Gastrocnemius medialis (tissue), 4 donors: ENCODE measurements around the gene PGAP2. TPM values are rescaled to one million over a fixed set of nuclear protein-coding genes. Genes with fewer than 3 reads are reported as not detected.
A peak's percentile ranks its signal among the peaks of the same experiment; 100 is the strongest.

Experiments
- ATAC-seq, 2 donors: fragments of 150-250 bp; one replicate each; pipeline ENCODE4 v1.9.1; 2016
- DNase-seq, 2 donors: peaks; one replicate each; pipeline ENCODE4 v3.0.0-alpha.2; 2019
- H3K27ac ChIP-seq, 4 donors: fragments of 200-600 bp; sonication (generic); 1 replicate in 1 of 4; 2 replicates in 3 of 4; pipeline ENCODE4 v1.5.1; 2016 to 2018; ENCODE audit warnings: mild to moderate bottlenecking in 2 of 4, moderate library complexity in 1 of 4
- H3K27me3 ChIP-seq, 3 donors: fragments of 200-600 bp; sonication (generic) in 2 of 3; 1 replicate in 1 of 3; 2 replicates in 2 of 3; pipeline versions ENCODE4 v1.5.1 to v1.6.0; 2016 to 2019; ENCODE audit warnings: mild to moderate bottlenecking in 1 of 3, moderate library complexity in 1 of 3
- H3K36me3 ChIP-seq, 2 donors: fragments of 200-600 bp; sonication (generic) in 1 of 2; one replicate each; pipeline ENCODE4 v1.5.1; 2017 to 2018
- H3K4me1 ChIP-seq, 2 donors: fragments of 200-600 bp; sonication (generic) in 1 of 2; one replicate each; pipeline ENCODE4 v1.5.1; 2016 to 2017; ENCODE audit warnings: mild to moderate bottlenecking in 2 of 2
- H3K4me3 ChIP-seq, 4 donors: fragments of 200-600 bp; sonication (generic) in 3 of 4; 1 replicate in 1 of 4; 2 replicates in 3 of 4; pipeline ENCODE4 v1.5.1; 2016 to 2019; ENCODE audit warnings: mild to moderate bottlenecking in 2 of 4
- H3K9me3 ChIP-seq, 3 donors: fragments of 200-600 bp; sonication (generic) in 2 of 3; 1 replicate in 1 of 3; 2 replicates in 2 of 3; pipeline ENCODE4 v1.5.1; 2016 to 2019
- POLR2A ChIP-seq, 2 donors: fragments of 450-650 bp; IDR thresholded peaks; one replicate each; pipeline ENCODE4 v1.6.1; 2017; ENCODE audit warnings: antibody characterized with exemption in 2 of 2, mild to moderate bottlenecking in 2 of 2, moderate library complexity in 2 of 2
- in situ Hi-C, 4 donors: fragments of 200-750 bp; cut with MboI; loops; one replicate each; pipeline versions ENCODE4 v1.15.0 to v1.8.0; 2017; ENCODE audit warnings: low sequenced_read_pairs in 4 of 4
- intact Hi-C: fragments of 100-400 bp; cut with DNase I; formaldehyde crosslinking; loops from one replicate; pipeline ENCODE4 v1.15.1; 2023; ENCODE audit warnings: low total_unique reads
- total RNA-seq, 4 donors: library from RNA; depleted of rRNA; stranded (reverse); fragments of >200 nt; gene quantifications; one replicate each; pipeline versions ENCODE4 v1.1.0 to v1.2.3, GENCODE V29; 2016
- TF ChIP-seq, protein P1 (sequence below), 5 experiments: fragments of 450-650 bp in 3 of 5; fragments of 200-600 bp in 2 of 5; sonication (generic) in 2 of 5; IDR thresholded peaks in 4 of 5; conservative IDR thresholded peaks in 1 of 5; 1 replicate in 4 of 5; 2 replicates in 1 of 5; pipeline ENCODE4 v1.5.1; 2016 to 2019; ENCODE audit warnings: antibody characterized with exemption in 5 of 5, mild to moderate bottlenecking in 3 of 5, moderate library complexity in 3 of 5

PGAP2 gene
- total RNA-seq, 4 donors from 2014 or later: 4.6 to 8.0 (median 6.5) TPM

DNA sequence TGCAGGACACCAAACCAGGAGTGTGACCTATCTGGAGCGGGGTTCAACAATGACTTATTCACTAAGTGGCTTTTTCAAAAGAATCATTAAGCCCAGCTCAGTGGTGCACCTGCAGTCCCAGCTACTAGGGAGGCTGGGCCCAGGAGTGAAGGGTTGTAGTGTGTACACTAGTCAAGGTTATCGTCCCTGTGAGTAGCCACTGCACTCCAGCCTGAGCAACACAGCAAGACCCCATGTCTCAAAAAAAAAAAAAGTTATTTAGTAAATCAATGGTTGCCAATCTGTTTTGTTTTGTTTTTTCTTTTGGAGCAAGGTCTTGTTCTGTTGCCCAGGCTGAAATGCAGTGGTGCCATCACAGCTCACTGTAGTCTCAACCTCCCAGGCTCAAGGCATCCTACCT lies 24.5 kb downstream of the PGAP2 start:
- no peak for TF ChIP-seq POLR2A (IDR thresholded peaks at IDR 0.05)
- TF ChIP-seq, protein P1, sequence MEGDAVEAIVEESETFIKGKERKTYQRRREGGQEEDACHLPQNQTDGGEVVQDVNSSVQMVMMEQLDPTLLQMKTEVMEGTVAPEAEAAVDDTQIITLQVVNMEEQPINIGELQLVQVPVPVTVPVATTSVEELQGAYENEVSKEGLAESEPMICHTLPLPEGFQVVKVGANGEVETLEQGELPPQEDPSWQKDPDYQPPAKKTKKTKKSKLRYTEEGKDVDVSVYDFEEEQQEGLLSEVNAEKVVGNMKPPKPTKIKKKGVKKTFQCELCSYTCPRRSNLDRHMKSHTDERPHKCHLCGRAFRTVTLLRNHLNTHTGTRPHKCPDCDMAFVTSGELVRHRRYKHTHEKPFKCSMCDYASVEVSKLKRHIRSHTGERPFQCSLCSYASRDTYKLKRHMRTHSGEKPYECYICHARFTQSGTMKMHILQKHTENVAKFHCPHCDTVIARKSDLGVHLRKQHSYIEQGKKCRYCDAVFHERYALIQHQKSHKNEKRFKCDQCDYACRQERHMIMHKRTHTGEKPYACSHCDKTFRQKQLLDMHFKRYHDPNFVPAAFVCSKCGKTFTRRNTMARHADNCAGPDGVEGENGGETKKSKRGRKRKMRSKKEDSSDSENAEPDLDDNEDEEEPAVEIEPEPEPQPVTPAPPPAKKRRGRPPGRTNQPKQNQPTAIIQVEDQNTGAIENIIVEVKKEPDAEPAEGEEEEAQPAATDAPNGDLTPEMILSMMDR (IDR thresholded peaks at IDR 0.05 in 4 of 5, conservative IDR thresholded peaks at IDR 0.05 in 1 of 5): no peak
- ATAC-seq (no peak), DNase-seq (no peak)
- intact Hi-C loops (no loop called here), in situ Hi-C loops (loop anchor here in 3 of 4 donors (25.0 kb wide), 2 partner anchors 371 to 779 kb away; partner anchors contain the start of gene TRIM68 (in 1 of the 3))
- H3K4me3 ChIP-seq: no peak overlapping the region
- no peaks in the 10 kb centered on the region for H3K9me3 ChIP-seq
- H3K27me3 ChIP-seq: no peaks in the 10 kb centered on the region
- H3K27ac ChIP-seq: no peak overlapping the region
- peaks cover 0 to 10% of the 10 kb centered on the region in 2 donors for H3K36me3 ChIP-seq
- peaks cover 15 to 26% of the 10 kb centered on the region in 2 donors for H3K4me1 ChIP-seq

DNA sequence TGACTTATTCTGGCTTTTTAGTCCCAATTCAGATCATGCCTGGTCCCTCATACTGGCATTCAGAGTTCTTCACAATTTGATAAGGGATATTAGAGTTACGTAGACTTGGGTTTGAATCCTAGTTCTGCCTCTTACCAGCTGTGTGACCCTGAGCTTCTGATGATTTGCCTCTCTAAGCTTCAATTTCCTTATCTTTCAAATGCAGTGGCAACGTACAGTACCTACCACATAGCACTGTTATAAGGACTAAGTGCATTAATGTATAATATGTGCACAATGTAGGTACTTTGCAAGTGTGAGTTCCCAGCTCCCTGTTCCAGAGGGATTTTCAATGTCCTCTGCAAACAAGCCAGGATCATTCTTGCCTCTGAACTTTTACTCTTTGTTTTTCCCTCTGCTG lies 25.1 kb downstream of the PGAP2 start:
- no peak overlapping the region for H3K4me3 ChIP-seq
- TF ChIP-seq POLR2A (IDR thresholded peaks at IDR 0.05): no peak
- TF ChIP-seq, protein P1 (IDR thresholded peaks at IDR 0.05 in 4 of 5, conservative IDR thresholded peaks at IDR 0.05 in 1 of 5): no peak
- no peak for DNase-seq
- H3K27ac ChIP-seq: no peak overlapping the region
- no peaks in the 10 kb centered on the region for H3K27me3 ChIP-seq
- H3K9me3 ChIP-seq: no peaks in the 10 kb centered on the region
- peaks cover 0 to 7% of the 10 kb centered on the region in 2 donors for H3K36me3 ChIP-seq
- no peak for ATAC-seq
- peaks cover 17 to 27% of the 10 kb centered on the region in 2 donors for H3K4me1 ChIP-seq
- intact Hi-C loops (no loop called here), in situ Hi-C loops (loop anchor here in 3 of 4 donors (25.0 kb wide), 2 partner anchors 371 to 779 kb away; partner anchors contain the start of gene TRIM68 (in 1 of the 3))

DNA sequence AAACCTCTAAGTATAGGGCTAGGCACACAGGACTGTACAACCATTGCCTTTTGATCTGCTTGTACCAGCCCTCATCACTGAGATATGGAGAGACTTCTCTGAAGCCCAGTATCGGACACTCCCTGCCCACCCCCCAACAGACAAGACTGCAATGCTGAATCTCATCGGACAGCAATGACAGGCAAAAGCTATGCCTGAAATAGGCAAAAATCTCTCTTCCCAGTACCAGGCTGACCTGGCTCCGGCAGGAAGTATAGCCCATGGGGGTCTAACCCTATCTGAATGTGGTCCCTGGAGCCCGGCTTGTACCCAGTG lies 25.9 kb downstream of the PGAP2 start:
- Histone ChIP-seq H3K9me3 (no peaks in the 10 kb centered on the region), H3K27ac (peak overlapping the region in 3 of 4 donors; percentile 11 to 33 (median 32)), H3K36me3 (peaks cover 0 to 7% of the 10 kb centered on the region in 2 donors), H3K4me3 (no peak overlapping the region), H3K4me1 (peaks cover 17 to 27% of the 10 kb centered on the region in 2 donors), H3K27me3 (no peaks in the 10 kb centered on the region)
- in situ Hi-C loops: loop anchor here in 3 of 4 donors (25.0 kb wide), 2 partner anchors 372 to 778 kb away; partner anchors contain the start of gene TRIM68 (in 1 of the 3)
- no peak for ATAC-seq
- intact Hi-C loops: no loop called here
- no peak for TF ChIP-seq POLR2A (IDR thresholded peaks at IDR 0.05)
- TF ChIP-seq, protein P1 (IDR thresholded peaks at IDR 0.05 in 4 of 5, conservative IDR thresholded peaks at IDR 0.05 in 1 of 5): no peak
- DNase-seq: no peak

DNA sequence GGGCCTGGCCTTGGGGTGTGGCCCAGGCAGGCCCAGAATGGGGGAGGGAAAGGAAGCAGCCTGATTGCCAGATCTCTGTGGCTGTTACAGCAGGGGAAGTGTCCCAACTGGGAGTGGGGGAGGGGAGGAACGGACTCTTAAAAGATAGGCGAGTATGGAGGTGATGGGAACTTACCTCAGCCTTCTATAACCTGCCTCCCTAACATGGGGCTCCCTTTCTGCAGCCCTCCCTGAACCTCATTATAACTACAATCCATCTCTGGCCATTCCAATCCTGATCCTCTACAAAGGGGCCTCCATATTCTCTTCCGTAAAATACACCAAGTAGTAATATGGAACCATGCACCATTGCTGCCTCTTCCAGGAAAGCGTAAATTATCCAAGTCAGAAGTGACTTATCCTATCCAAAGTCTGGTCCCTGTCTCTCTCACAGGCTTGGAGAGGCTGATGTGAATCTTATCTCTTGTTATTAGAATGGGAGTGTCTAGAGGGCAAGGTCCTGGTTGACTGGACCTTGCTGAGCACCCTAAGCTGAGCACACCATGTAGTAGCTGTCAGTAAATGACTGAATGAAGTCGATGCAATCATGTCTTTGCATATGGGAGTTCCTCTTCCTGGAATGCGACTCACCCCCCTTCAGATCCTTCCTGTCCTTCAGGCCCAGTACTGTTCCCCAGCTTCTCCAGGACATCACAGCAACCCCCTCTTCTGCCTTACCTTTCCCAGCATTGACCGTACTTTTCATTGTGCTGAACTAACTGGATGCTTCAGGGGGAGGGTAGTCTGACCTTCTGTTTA lies 26.5 kb downstream of the PGAP2 start:
- H3K36me3 ChIP-seq: peaks cover 0 to 6% of the 10 kb centered on the region in 2 donors
- DNase-seq: peak in 1 of 2 donors; percentile 36
- H3K27me3 ChIP-seq: no peaks in the 10 kb centered on the region
- in situ Hi-C loops: loop anchor here in 3 of 4 donors (25.0 kb wide), 2 partner anchors 373 to 777 kb away; partner anchors contain the start of gene TRIM68 (in 1 of the 3)
- no peak overlapping the region for H3K4me3 ChIP-seq
- peak overlapping the region in 3 of 4 donors; percentile 11 to 41 (median 32) for H3K27ac ChIP-seq
- TF ChIP-seq, protein P1 (IDR thresholded peaks at IDR 0.05 in 4 of 5, conservative IDR thresholded peaks at IDR 0.05 in 1 of 5): no peak
- no peak for TF ChIP-seq POLR2A (IDR thresholded peaks at IDR 0.05)
- H3K4me1 ChIP-seq: peaks cover 21 to 31% of the 10 kb centered on the region in 2 donors
- intact Hi-C loops: no loop called here
- ATAC-seq: peak in 1 of 2 donors; percentile 29
- no peaks in the 10 kb centered on the region for H3K9me3 ChIP-seq
